GM19395 (cell line): ENCODE data around the gene RGS18.
"Not testable (repeated sequence)": the region's sequence is repeated elsewhere in the genome, so short reads cannot be mapped to it uniquely, and the experiment has no call there.

Source experiments
- ATAC-seq: cut with Tn5 transposase; IDR thresholded peaks from one replicate; pipeline ENCODE4 v1.9.1; 2021; ENCODE audit warnings: mild to moderate bottlenecking, moderate library complexity; ENCODE audit not compliant: unreplicated experiment

The RGS18 gene

GRCh38 chr1:192158181-192158580, at the start of gene RGS18:
Gene RGS18, plus strand, starts transcription at chr1:192158462. Its CDS starts 176 bp downstream, at chr1:192158638.
- ATAC-seq: peak; percentile 83

GRCh38 chr1:192109576-192109975, 48.7 kb upstream of the RGS18 start:
- ATAC-seq: no peak

GRCh38 chr1:192115000-192115399, 43.3 kb upstream of the RGS18 start:
- ATAC-seq: no peak

GRCh38 chr1:192118881-192119405, 39.3 kb upstream of the RGS18 start:
- ATAC-seq: no peak

GRCh38 chr1:192119701-192120100, 38.6 kb upstream of the RGS18 start:
- no peak for ATAC-seq

- no peak for ATAC-seq
Measured at GRCh38 chr1:192122668-192123067, 35.6 kb upstream of the RGS18 start.

- no peak for ATAC-seq
Measured at GRCh38 chr1:192123212-192123611, 35.0 kb upstream of the RGS18 start.

GRCh38 chr1:192126030-192126619, 32.1 kb upstream of the RGS18 start:
- no peak for ATAC-seq

GRCh38 chr1:192130175-192130574, 28.1 kb upstream of the RGS18 start:
- no peak for ATAC-seq

- ATAC-seq: not testable (repeated sequence)
Measured at GRCh38 chr1:192130865-192131264, 27.4 kb upstream of the RGS18 start.

GRCh38 chr1:192131914-192132313, 26.3 kb upstream of the RGS18 start:
- no peak for ATAC-seq

- ATAC-seq: no peak
Measured at GRCh38 chr1:192133350-192133926, 24.8 kb upstream of the RGS18 start.

- no peak for ATAC-seq
Measured at GRCh38 chr1:192140382-192140781, 17.9 kb upstream of the RGS18 start.

GRCh38 chr1:192147221-192147620, 11.0 kb upstream of the RGS18 start:
- ATAC-seq: no peak

- no peak for ATAC-seq
Measured at GRCh38 chr1:192147696-192148095, 10.6 kb upstream of the RGS18 start.

- ATAC-seq: no peak
Measured at GRCh38 chr1:192151176-192151575, 7.1 kb upstream of the RGS18 start.

GRCh38 chr1:192153276-192153675, 5.0 kb upstream of the RGS18 start:
- no peak for ATAC-seq

- ATAC-seq: no peak
Measured at GRCh38 chr1:192157067-192157466, 1.2 kb upstream of the RGS18 start.

- no peak for ATAC-seq
Measured at GRCh38 chr1:192159014-192159413, 752 bp downstream of the RGS18 start.

- no peak for ATAC-seq
Measured at GRCh38 chr1:192159781-192160180, 1.5 kb downstream of the RGS18 start.

- no peak for ATAC-seq
Measured at GRCh38 chr1:192160196-192160595, 1.9 kb downstream of the RGS18 start.

GRCh38 chr1:192161976-192162375, 3.7 kb downstream of the RGS18 start:
- no peak for ATAC-seq

- ATAC-seq: no peak
Measured at GRCh38 chr1:192162376-192162775, 4.1 kb downstream of the RGS18 start.
